Stimulated activated CD4-positive, alpha-beta T cell treated with anti-CD3 and anti-CD28 coated beads, Interleukin-15, amount 100 ng/mL, for 48 hours (primary cell): ENCODE results near the gene BARHL1.
A peak's percentile ranks its signal among the peaks of the same experiment; 100 is the strongest.
"Not testable (repeated sequence)": the region's sequence is repeated elsewhere in the genome, so short reads cannot be mapped to it uniquely, and the experiment has no call there.

Source experiments
- DNase-seq, 2 donors: peaks; one replicate each; pipeline ENCODE4 v3.0.0-alpha.2; 2020; ENCODE audit warnings: low read depth in 2 of 2

Gene BARHL1

GRCh38 chr9:132556235-132556634 lies 26.2 kb upstream of the BARHL1 start:
- no peak for DNase-seq

GRCh38 chr9:132556714-132557113 lies 25.7 kb upstream of the BARHL1 start:
- DNase-seq = no peak

GRCh38 chr9:132557159-132557558 lies 25.2 kb upstream of the BARHL1 start:
- no peak for DNase-seq

- no peak for DNase-seq
Measured at GRCh38 chr9:132559711-132560110, 22.7 kb upstream of the BARHL1 start.

- no peak for DNase-seq
Measured at GRCh38 chr9:132560616-132561202, 21.7 kb upstream of the BARHL1 start.

- DNase-seq = no peak
Measured at GRCh38 chr9:132562306-132562573, 20.2 kb upstream of the BARHL1 start.

GRCh38 chr9:132564526-132564925 lies 17.9 kb upstream of the BARHL1 start:
- DNase-seq = no peak

GRCh38 chr9:132568787-132569186 lies 13.6 kb upstream of the BARHL1 start:
- DNase-seq = not testable (repeated sequence)

- no peak for DNase-seq
Measured at GRCh38 chr9:132571806-132572600, 10.4 kb upstream of the BARHL1 start.

- DNase-seq = no peak
Measured at GRCh38 chr9:132572921-132573320, 9.5 kb upstream of the BARHL1 start.

- DNase-seq = peak; percentile 21 to 37
Measured at GRCh38 chr9:132575005-132575609, 7.3 kb upstream of the BARHL1 start.

GRCh38 chr9:132575811-132576210 lies 6.6 kb upstream of the BARHL1 start:
- no peak for DNase-seq

- no peak for DNase-seq
Measured at GRCh38 chr9:132577119-132577518, 5.3 kb upstream of the BARHL1 start.

GRCh38 chr9:132578367-132578932 lies 4.0 kb upstream of the BARHL1 start:
- no peak for DNase-seq

- DNase-seq = no peak
Measured at GRCh38 chr9:132579427-132579798, 3.0 kb upstream of the BARHL1 start.

- DNase-seq = no peak
Measured at GRCh38 chr9:132582786-132583583, 579 bp downstream of the BARHL1 start.

GRCh38 chr9:132583584-132584304 lies 1.3 kb downstream of the BARHL1 start:
- DNase-seq = no peak

GRCh38 chr9:132584601-132585560 lies 2.5 kb downstream of the BARHL1 start:
- DNase-seq = no peak

- no peak for DNase-seq
Measured at GRCh38 chr9:132585954-132586829, 3.8 kb downstream of the BARHL1 start.
